Caco-2 (cell line): ENCODE results near the gene CDK5RAP2. TPM values are rescaled to one million over a fixed set of nuclear protein-coding genes. Genes with fewer than 3 reads are reported as not detected.

ENCODE experiments used
- BruUV-seq: library from RNA; stranded (reverse); fragments of 400-500 nt; replicated peaks from 2 replicates; lab custom pipeline; 2021; lab: Mats Ljungman, UMichigan
- CTCF ChIA-PET: fragments of 300-600 bp; sonication (Branson Sonifier 250); formaldehyde crosslinking; loops from one replicate; lab custom pipeline; 2022; ENCODE audit warnings: antibody characterized with exemption; lab: Charles Lee
- POLR2A ChIA-PET: fragments of 300-600 bp; sonication (Branson Sonifier 250); formaldehyde crosslinking; loops from one replicate; lab custom pipeline; 2022; ENCODE audit warnings: antibody characterized with exemption; lab: Charles Lee
- DNase-seq, 2 experiments: peaks; one replicate each; pipeline versions ENCODE4 v3.0.0 to v3.0.0-alpha.2; 2020 to 2022
- H3K27me3 ChIP-seq: replicated peaks from 2 replicates; pipeline ENCODE4 v1.6.0; 2011; ENCODE audit warnings: low read length; ENCODE audit not compliant: control insufficient read depth, insufficient read depth
- H3K36me3 ChIP-seq: 2 replicates; pipeline ENCODE4 v1.5.1; 2011; ENCODE audit warnings: low read length; ENCODE audit not compliant: control insufficient read depth, insufficient read depth
- H3K4me1 ChIP-seq: fragments of 250-450 bp; sonication (Bioruptor Pico); 2 replicates; pipeline ENCODE4 v1.5.1; 2020; ENCODE audit warnings: mild to moderate bottlenecking
- H3K4me3 ChIP-seq: 2 replicates; pipeline ENCODE4 v1.5.1; 2011; ENCODE audit warnings: low read depth, mild to moderate bottlenecking, control low read depth, low read length
- H3K9me3 ChIP-seq: fragments of 250-450 bp; sonication (Bioruptor Pico); 2 replicates; pipeline ENCODE4 v1.5.1; 2020; ENCODE audit warnings: mild to moderate bottlenecking, moderate library complexity
- H3K27ac Mint-ChIP-seq: one replicate; pipeline ENCODE4 v1.8.0; 2022; ENCODE audit warnings: mixed read lengths; ENCODE audit not compliant: unreplicated experiment
- H3K27me3 Mint-ChIP-seq: one replicate; pipeline ENCODE4 v1.8.0; 2022; ENCODE audit warnings: mixed read lengths; ENCODE audit not compliant: insufficient read depth, unreplicated experiment
- H3K36me3 Mint-ChIP-seq: one replicate; pipeline ENCODE4 v1.8.0; 2022; ENCODE audit warnings: mild to moderate bottlenecking, mixed read lengths; ENCODE audit not compliant: insufficient read depth, unreplicated experiment
- H3K4me1 Mint-ChIP-seq: one replicate; pipeline ENCODE4 v1.8.0; 2022; ENCODE audit warnings: low read depth, mixed read lengths; ENCODE audit not compliant: unreplicated experiment
- H3K4me3 Mint-ChIP-seq: one replicate; pipeline ENCODE4 v1.8.0; 2022; ENCODE audit warnings: mild to moderate bottlenecking, moderate library complexity, mixed read lengths; ENCODE audit not compliant: unreplicated experiment
- H3K9me3 Mint-ChIP-seq: one replicate; pipeline ENCODE4 v1.8.0; 2022; ENCODE audit warnings: mixed read lengths; ENCODE audit not compliant: unreplicated experiment
- CTCF ChIP-seq, 2 experiments: fragments of 200-600 bp in 1 of 2; IDR thresholded peaks; 1 replicate in 1 of 2; 2 replicates in 1 of 2; pipeline versions ENCODE4 v1.5.1 to v1.8.0; 2011 to 2022; ENCODE audit warnings: antibody characterized with exemption in 1 of 2, control low read depth in 1 of 2, inconsistent platforms in 1 of 2, low read depth in 1 of 2, low read length in 1 of 2, mild to moderate bottlenecking in 1 of 2, moderate library complexity in 1 of 2; ENCODE audit not compliant: insufficient read depth in 1 of 2, severe bottlenecking in 1 of 2, unreplicated experiment in 1 of 2
- intact Hi-C: fragments of 100-400 bp; cut with micrococcal nuclease; formaldehyde crosslinking; loops from one replicate; pipeline ENCODE4 v1.10.0; 2022; ENCODE audit not compliant: unreplicated experiment
- total RNA-seq: library from RNA; stranded (reverse); gene quantifications from 2 replicates; pipeline ENCODE4 v1.2.3, GENCODE V29; 2022

Gene CDK5RAP2
- total RNA-seq, 1 experiment from 2014 or later: 71.3 TPM

- peaks cover 8% of the 10 kb centered on the region for H3K4me1 ChIP-seq
- intact Hi-C loops: no loop called here
- CTCF ChIA-PET: no interaction called here
- BruUV-seq: no TSS peak
- no peak overlapping the region for H3K4me3 ChIP-seq
- peaks cover 4% of the 10 kb centered on the region; the same call in 1 of the 2 replicates for H3K9me3 ChIP-seq
- H3K36me3 ChIP-seq: no peaks in the 10 kb centered on the region; the same call in 1 of the 2 replicates
- TF ChIP-seq CTCF (IDR thresholded peaks at IDR 0.05; ENCODE audit: insufficient read depth in 1 of 2, low read depth in 1 of 2, low read length in 1 of 2, severe bottlenecking in 1 of 2, unreplicated experiment in 1 of 2): no peak
- DNase-seq: no peak
- Mint-ChIP-seq H3K27ac (no peak overlapping the region), H3K4me3 (no peak overlapping the region), H3K27me3 (no peaks in the 10 kb centered on the region), H3K4me1 (no peaks in the 10 kb centered on the region), H3K9me3 (no peaks in the 10 kb centered on the region), H3K36me3 (peaks cover 10% of the 10 kb centered on the region)
- no peaks in the 10 kb centered on the region; the same call in 1 of the 2 replicates for H3K27me3 ChIP-seq
- POLR2A ChIA-PET: no interaction called here
Observed at GRCh38 chr9:120379611-120380010, 200.4 kb downstream of the CDK5RAP2 start.

- H3K9me3 ChIP-seq: peaks cover 4% of the 10 kb centered on the region; the same call in 1 of the 2 replicates
- H3K36me3 ChIP-seq: no peaks in the 10 kb centered on the region
- ChIA-PET CTCF (no interaction called here), POLR2A (no interaction called here)
- no peak overlapping the region for H3K4me3 ChIP-seq
- Mint-ChIP-seq H3K36me3 (peaks cover 2% of the 10 kb centered on the region), H3K27ac (no peak overlapping the region), H3K9me3 (no peaks in the 10 kb centered on the region), H3K4me3 (no peak overlapping the region), H3K27me3 (no peaks in the 10 kb centered on the region), H3K4me1 (no peaks in the 10 kb centered on the region)
- no peak for DNase-seq
- no peaks in the 10 kb centered on the region; the same call in 1 of the 2 replicates for H3K4me1 ChIP-seq
- TF ChIP-seq CTCF (IDR thresholded peaks at IDR 0.05; ENCODE audit: insufficient read depth in 1 of 2, low read depth in 1 of 2, low read length in 1 of 2, severe bottlenecking in 1 of 2, unreplicated experiment in 1 of 2): no peak
- BruUV-seq: no TSS peak
- intact Hi-C loops: no loop called here
- no peaks in the 10 kb centered on the region; the same call in 1 of the 2 replicates for H3K27me3 ChIP-seq
Observed at GRCh38 chr9:120378680-120379079, 201.3 kb downstream of the CDK5RAP2 start.

GRCh38 chr9:120377268-120378159, 202.5 kb downstream of the CDK5RAP2 start:
- Mint-ChIP-seq H3K9me3 (no peaks in the 10 kb centered on the region), H3K36me3 (no peaks in the 10 kb centered on the region), H3K4me3 (no peak overlapping the region), H3K4me1 (no peaks in the 10 kb centered on the region), H3K27ac (no peak overlapping the region), H3K27me3 (no peaks in the 10 kb centered on the region)
- CTCF ChIA-PET: no interaction called here
- Histone ChIP-seq H3K4me1 (no peaks in the 10 kb centered on the region), H3K27me3 (no peaks in the 10 kb centered on the region; the same call in 1 of the 2 replicates), H3K9me3 (peaks cover 4% of the 10 kb centered on the region; the same call in 1 of the 2 replicates), H3K4me3 (no peak overlapping the region), H3K36me3 (no peaks in the 10 kb centered on the region)
- BruUV-seq: no TSS peak
- intact Hi-C loops: no loop called here
- no peak for TF ChIP-seq CTCF (IDR thresholded peaks at IDR 0.05; ENCODE audit: insufficient read depth in 1 of 2, low read depth in 1 of 2, low read length in 1 of 2, severe bottlenecking in 1 of 2, unreplicated experiment in 1 of 2)
- POLR2A ChIA-PET: no interaction called here
- no peak for DNase-seq
